ENCODE data around the gene CPOX. TPM values are rescaled to one million over a fixed set of nuclear protein-coding genes. Genes with fewer than 3 reads are reported as not detected.
"Not testable (repeated sequence)": the region's sequence is repeated elsewhere in the genome, so short reads cannot be mapped to it uniquely, and the experiment has no call there.

CPOX gene
- polyA plus RNA-seq (ENCODE audit: insufficient read length in 10 of 10) = 10 to 100 TPM; 10.3 to 17.7 (median 15.4) TPM
- long read RNA-seq, donor 1, partial matches to known transcripts = 0 of 4 reads
- long read RNA-seq, donor 1, other reads (novel, unspliced or antisense) = 0 of 4 reads
- long read RNA-seq, donor 2, partial matches to known transcripts = 0 of 3 reads
- long read RNA-seq, donor 2, other reads (novel, unspliced or antisense) = 0 of 3 reads
- long read RNA-seq, donor 3 = 0 reads
- long read RNA-seq, donor 4 = 0 reads
- long read RNA-seq, donor 5, partial matches to known transcripts = 0 of 4 reads
- long read RNA-seq, donor 5, other reads (novel, unspliced or antisense) = 0 of 4 reads
- long read RNA-seq, donor 6, partial matches to known transcripts = 0 of 2 reads
- long read RNA-seq, donor 6, other reads (novel, unspliced or antisense) = 0 of 2 reads
- long read RNA-seq, donor 7 = 0 reads
- long read RNA-seq, donor 8, partial matches to known transcripts = 0 of 2 reads
- long read RNA-seq, donor 8, other reads (novel, unspliced or antisense) = 0 of 2 reads
- long read RNA-seq, donor 9, partial matches to known transcripts = 0 of 1 reads
- long read RNA-seq, donor 9, other reads (novel, unspliced or antisense) = 0 of 1 reads

GRCh38 chr3:98593046-98593936, at the start of gene CPOX:
TSS of gene CPOX (minus strand) at chr3:98593611. CDS start at chr3:98593504, 107 bp downstream.
- peak; percentile 88 to 96 (median 89) for DNase-seq

- DNase-seq = not testable (repeated sequence)
These were observed 49.4 kb upstream of the CPOX start for GRCh38 chr3:98642769-98643168.

GRCh38 chr3:98641756-98642155, 48.3 kb upstream of the CPOX start:
- not testable (repeated sequence) for DNase-seq

DNA sequence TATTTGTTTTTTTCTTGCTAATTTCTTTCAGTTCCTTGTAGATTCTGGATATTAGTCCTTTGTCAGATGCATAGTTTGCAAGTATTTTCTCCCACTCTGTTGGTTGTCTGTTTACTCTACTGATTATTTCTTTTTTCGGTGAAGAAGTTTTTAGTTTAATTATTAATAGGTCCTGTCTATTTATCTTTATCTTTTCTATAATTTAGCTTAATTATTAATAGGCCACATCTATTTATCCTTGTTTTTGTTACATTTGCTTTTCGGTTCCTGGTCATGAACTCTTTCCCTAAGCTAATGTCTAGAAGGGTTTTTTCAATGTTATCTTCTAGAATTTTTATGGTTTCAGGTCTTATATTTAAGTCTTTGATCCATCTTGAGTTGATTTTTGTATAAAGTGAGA, 45.1 kb upstream of the CPOX start:
- not testable (repeated sequence) for DNase-seq

DNA sequence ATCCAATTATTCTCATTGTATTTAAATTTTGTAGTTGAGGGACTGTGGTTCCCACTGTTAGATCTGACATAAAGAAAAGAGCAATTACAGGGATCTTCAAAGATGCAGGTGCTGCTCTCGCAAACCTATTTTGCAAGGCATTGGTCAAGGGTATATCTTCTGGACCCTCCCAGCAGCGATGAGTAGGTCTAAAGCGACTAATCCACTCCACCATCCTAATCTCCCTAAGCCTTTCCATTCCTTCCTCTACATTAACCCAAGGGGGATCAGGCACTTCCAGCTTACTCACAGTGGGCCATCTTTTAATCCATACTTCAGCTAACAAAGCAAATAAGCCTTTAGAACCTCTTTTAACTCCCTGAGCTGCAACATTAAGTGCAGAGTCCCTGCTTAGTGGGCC, 37.0 kb upstream of the CPOX start:
- DNase-seq = no peak

DNA sequence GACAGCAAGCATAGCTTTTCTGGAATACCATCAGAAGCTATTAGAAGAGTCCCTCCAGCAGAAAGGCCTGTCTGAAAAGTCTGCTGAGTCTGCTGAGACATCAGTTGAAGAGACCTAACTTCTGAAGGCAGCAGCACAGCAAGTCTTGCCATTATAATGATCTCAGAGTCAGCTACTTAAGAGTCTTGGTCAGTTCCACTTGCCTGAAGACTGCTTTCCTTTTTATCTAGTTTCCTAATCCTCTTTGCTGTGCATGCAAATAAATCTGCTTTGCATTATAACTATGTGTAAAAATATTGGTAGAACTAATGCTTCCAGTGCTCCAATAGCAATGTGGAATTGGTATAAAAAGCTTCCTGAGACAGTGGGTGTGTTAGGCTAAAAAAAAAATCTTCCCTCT, 34.9 kb upstream of the CPOX start:
- DNase-seq = no peak

DNA sequence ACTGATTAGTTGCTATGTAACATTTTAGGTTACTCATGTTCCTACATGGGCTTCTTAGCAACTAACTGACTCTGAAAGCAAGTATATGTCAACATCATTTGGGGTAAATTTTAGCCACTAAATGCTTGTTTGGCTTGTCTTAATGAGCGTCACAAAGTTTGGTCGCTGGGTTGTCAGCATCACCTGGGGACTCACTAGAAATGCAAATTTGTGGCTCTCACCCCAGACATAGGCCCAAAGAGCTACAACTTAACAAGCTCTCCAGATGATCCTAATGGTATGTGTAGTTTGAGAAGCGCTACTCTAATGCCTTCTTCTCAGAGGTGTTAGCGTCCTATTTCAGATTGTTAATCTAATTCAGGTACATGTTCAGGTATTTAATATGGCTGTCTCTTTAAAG, 32.7 kb upstream of the CPOX start:
- DNase-seq = no peak

- no peak for DNase-seq
These were observed 30.3 kb upstream of the CPOX start for GRCh38 chr3:98623572-98624280.

DNA sequence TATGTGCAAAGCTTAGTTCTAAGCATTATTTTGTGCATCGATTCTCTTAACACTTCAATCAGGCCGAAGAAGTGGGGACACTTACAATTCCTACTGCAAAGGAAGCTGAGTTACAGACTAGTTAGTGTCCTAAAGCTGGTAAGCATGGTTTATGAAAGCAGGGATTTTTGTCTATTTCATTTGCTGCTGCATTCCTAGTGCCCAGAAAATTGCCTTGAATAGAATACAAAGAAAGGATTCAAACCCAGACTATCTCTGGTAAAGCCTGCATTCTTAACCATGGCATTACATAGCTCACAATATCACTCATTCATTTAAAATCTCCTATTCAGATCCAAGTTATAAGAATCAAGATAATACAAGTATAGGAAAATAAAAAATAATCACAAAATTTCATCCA, 24.4 kb upstream of the CPOX start:
- no peak for DNase-seq

GRCh38 chr3:98613616-98614015, 20.2 kb upstream of the CPOX start:
- no peak for DNase-seq

DNA sequence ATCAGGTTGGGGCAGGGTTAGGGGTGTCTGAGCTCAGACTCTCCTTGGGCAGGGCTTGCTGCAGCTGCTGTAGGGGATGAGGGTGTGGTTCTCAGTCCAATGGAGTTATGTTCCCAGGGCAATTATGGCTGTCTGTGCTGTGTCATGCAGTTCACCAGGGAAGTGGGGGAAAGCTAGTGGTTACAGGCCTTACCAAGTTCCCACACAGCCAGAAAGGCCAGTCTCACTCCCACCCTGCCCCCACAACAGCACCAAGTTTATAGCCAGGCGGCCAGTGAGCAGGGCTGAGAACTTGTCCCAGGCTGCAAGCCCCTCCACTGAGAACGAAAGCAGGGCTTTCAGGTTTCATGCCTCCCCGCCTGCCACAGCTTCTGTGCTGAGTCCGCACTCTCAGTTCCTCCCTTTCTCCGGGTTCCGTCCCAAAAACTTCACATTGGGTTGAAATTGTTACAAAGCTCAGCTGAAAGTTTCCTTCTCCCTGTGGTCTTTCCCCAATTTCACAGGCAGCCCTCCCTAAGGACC, 19.6 kb upstream of the CPOX start:
- peak in 1 of 3 donors; percentile 23 for DNase-seq

GRCh38 chr3:98612587-98612986, 19.2 kb upstream of the CPOX start:
- no peak for DNase-seq

- no peak for DNase-seq
These were observed 14.6 kb upstream of the CPOX start for GRCh38 chr3:98608029-98608428.

DNA sequence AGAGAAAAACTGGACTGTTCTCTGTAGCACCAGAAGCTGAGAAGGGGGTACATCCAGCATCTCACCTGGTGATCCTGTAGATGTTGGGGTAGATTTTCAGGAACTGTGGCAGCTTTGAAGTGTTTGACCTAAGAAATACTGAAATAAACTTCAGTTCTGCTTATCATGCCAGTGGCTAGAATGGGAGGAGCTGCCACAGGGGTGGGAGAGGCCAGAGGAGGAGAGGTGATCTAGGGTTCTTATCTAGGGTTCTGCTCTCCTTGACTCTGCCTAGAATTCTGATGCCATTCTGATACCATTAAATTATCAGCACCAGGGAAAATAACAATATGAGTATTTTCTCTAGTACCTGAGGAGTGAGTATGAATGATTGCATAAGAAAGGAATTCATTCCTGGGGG, 10.2 kb upstream of the CPOX start:
- DNase-seq = no peak

DNA sequence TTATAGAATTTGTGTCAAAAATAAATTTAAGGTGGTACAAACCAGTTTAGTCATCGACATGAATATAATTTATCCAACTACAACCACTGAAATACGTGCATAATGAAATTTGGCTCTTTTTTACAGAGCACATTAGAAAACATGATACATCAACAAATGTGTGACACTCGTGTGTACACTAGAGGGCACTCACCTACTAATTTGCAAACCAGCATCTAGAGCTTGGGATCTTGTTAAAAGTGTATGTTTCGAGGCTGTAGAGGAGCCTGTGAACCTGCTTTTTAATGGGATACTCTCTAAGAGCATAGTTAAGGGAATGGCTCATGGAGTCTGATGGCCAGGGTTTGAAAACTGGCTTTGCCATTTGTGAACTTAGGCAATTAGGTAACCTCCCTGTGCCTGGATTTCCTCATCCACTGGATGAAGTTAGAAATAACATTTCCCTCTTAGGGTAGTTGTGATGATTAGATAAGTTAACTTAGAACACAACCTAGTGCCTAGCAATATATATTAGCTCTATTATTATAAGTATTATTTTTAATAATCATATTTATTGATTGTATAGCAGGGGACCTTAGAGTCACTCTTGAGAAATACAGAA, 8.8 kb upstream of the CPOX start:
- peak; percentile 41 to 74 (median 56) for DNase-seq

DNA sequence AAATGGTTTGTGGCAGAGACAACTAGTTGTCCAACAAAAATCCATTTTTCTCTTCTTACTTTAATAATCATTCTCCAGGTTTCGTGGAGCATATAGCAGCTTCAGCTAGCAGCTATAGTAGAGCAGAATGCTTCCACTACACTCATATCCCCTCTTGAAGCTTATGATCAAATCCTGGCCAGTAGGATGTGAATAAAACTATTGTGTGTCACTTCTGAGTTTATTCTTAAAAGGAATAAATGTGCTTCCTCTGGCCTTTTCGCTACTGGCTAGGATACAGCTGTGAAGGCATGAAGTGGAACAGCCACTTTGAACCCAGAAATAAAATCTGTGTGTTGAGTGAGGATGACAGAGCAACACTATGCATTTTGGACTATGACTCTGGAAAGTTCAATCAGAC, 7.8 kb upstream of the CPOX start:
- DNase-seq = no peak

- DNase-seq = no peak
These were observed 7.1 kb upstream of the CPOX start for GRCh38 chr3:98600412-98601095.

DNA sequence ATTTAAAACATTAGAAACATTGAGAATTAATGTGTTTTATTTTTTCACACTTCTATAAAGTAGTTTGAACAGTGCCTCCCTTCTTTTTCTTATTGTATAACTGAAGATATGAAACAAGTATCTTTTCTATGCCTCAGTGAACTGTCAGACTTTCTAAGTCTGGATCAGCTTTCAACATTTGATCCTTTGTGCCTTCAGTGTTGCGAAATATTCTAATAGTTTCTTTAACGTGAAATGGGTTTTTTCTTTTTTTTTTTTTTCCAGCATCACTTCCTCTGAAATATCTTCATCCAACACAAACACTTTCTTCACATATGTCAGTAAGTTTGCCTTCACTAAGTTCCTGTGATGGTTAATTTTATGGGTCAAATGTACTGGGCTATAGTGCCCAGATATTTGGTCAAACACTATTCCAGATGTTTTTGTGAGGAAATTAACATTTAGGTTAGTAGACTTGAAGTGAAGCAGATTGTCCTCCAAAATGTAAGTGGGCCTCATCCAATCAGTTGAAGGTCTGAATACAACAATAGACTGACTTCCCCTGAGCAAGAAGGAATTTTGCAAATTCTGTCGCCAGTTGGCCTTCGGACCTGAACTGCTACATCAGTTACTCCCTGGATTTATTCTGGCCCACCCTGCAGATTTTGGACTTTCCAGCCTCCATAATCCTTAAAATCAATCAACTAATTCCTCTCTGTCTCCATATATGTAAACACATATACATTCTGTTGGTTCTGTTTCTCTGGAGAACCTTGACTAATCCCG, 6.4 kb upstream of the CPOX start:
- DNase-seq = no peak

DNA sequence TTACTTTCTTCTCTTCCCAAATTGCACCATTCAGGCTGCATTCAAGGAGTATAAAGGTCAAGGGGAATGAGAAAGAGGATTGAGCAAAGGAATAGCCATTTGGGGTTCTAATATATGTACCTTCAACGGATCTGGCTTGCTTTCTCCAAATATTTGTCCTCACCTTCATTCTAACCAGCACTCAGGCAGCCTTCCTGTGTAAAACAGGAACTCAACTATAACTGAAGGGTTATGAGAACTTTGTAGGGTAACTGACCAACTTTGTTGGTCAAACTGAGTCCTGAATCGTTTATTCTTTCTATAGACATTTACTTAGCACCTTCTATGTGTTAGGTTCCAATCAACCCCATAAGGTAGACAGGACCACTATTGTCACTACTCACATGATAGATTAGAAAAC, 5.1 kb upstream of the CPOX start:
- no peak for DNase-seq
